Osteoblast (primary cell): ENCODE measurements around the gene PPIL6. TPM values are rescaled to one million over a fixed set of nuclear protein-coding genes. Genes with fewer than 3 reads are reported as not detected.
A peak's percentile ranks its signal among the peaks of the same experiment; 100 is the strongest.

ENCODE experiments used
- DNase-seq: peaks from one replicate; pipeline ENCODE4 v3.0.0; 2011; ENCODE audit warnings: low spot score, mixed read lengths; ENCODE audit not compliant: insufficient read length; ENCODE audit errors: missing footprints
- H2AFZ ChIP-seq: 2 replicates; pipeline ENCODE4 v1.6.0; 2011; ENCODE audit warnings: mild to moderate bottlenecking, low read length
- H3K27ac ChIP-seq: 2 replicates; pipeline ENCODE4 v1.5.1; 2011; ENCODE audit warnings: mild to moderate bottlenecking, low read depth, low read length, moderate library complexity
- H3K27me3 ChIP-seq: 2 replicates; pipeline ENCODE4 v1.6.0; 2012; ENCODE audit warnings: mild to moderate bottlenecking, control low read depth, inconsistent platforms, low read length, moderate library complexity; ENCODE audit not compliant: insufficient read depth
- H3K36me3 ChIP-seq: 2 replicates; pipeline ENCODE4 v1.5.1; 2011; ENCODE audit warnings: mild to moderate bottlenecking, low read length, control low read depth, moderate library complexity; ENCODE audit not compliant: insufficient read depth
- H3K4me1 ChIP-seq: 2 replicates; pipeline ENCODE4 v1.5.1; 2011; ENCODE audit warnings: mild to moderate bottlenecking, low read length, control low read depth, moderate library complexity; ENCODE audit not compliant: insufficient read depth
- H3K4me2 ChIP-seq: 2 replicates; pipeline ENCODE4 v1.6.0; 2011; ENCODE audit warnings: mild to moderate bottlenecking, low read length; ENCODE audit not compliant: insufficient read depth
- H3K4me3 ChIP-seq: fragments of 200-600 bp; sonication (generic); 3 replicates; pipeline ENCODE4 v1.5.1; 2012; ENCODE audit warnings: mild to moderate bottlenecking, low read length, inconsistent platforms; ENCODE audit not compliant: insufficient read depth
- H3K79me2 ChIP-seq: 2 replicates; pipeline ENCODE4 v1.6.0; 2012; ENCODE audit warnings: mild to moderate bottlenecking, low read length, control low read depth, inconsistent platforms; ENCODE audit not compliant: insufficient read depth
- H3K9me3 ChIP-seq: 2 replicates; pipeline ENCODE4 v1.5.1; 2011; ENCODE audit warnings: low read depth, low read length, control low read depth
- H4K20me1 ChIP-seq: 2 replicates; pipeline ENCODE4 v1.6.0; 2012; ENCODE audit warnings: mild to moderate bottlenecking, low read length, control low read depth; ENCODE audit not compliant: insufficient read depth
- total RNA-seq: library from RNA; depleted of rRNA; stranded (reverse); fragments of >200 nt; gene quantifications from 2 replicates; pipeline ENCODE4 v1.2.3, GENCODE V29; 2012
- TF ChIP-seq, protein P1 (sequence below): IDR thresholded peaks from 2 replicates; pipeline ENCODE4 v1.5.1; 2011; ENCODE audit warnings: mild to moderate bottlenecking, low read depth, low read length, moderate library complexity; ENCODE audit errors: extremely low read depth

PPIL6 gene
- total RNA-seq, 1 donor = 5.8 TPM

DNA sequence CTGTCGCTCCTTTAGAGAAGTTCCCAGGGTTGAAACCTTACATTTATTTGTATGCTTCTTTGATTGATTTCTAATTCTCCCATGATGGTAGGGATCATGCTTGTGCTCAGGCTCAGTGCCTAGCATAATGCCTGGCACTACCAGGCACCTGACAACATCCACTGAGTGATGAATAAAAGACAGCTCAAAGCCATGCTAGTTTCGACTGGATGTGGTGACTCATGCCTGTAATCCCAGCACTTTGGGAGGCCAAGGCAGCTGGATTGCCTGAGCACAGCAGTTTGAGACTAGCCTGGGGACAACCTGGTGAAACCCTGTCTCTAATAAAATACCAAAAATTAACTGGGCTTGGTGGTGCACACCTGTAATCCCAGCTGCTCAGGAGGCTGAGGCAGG is 46.5 kb downstream of the PPIL6 start:
- peaks cover 3% of the 10 kb centered on the region for H3K4me1 ChIP-seq
- H3K9me3 ChIP-seq = no peaks in the 10 kb centered on the region
- TF ChIP-seq, protein P1, sequence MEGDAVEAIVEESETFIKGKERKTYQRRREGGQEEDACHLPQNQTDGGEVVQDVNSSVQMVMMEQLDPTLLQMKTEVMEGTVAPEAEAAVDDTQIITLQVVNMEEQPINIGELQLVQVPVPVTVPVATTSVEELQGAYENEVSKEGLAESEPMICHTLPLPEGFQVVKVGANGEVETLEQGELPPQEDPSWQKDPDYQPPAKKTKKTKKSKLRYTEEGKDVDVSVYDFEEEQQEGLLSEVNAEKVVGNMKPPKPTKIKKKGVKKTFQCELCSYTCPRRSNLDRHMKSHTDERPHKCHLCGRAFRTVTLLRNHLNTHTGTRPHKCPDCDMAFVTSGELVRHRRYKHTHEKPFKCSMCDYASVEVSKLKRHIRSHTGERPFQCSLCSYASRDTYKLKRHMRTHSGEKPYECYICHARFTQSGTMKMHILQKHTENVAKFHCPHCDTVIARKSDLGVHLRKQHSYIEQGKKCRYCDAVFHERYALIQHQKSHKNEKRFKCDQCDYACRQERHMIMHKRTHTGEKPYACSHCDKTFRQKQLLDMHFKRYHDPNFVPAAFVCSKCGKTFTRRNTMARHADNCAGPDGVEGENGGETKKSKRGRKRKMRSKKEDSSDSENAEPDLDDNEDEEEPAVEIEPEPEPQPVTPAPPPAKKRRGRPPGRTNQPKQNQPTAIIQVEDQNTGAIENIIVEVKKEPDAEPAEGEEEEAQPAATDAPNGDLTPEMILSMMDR = no peak
- no peaks in the 10 kb centered on the region for H3K36me3 ChIP-seq
- H3K27me3 ChIP-seq = no peaks in the 10 kb centered on the region
- no peak overlapping the region for H2AFZ ChIP-seq
- no peaks in the 10 kb centered on the region for H3K79me2 ChIP-seq
- H3K4me3 ChIP-seq = no peak overlapping the region
- H3K4me2 ChIP-seq = no peak overlapping the region
- DNase-seq = peak; percentile 68
- no peak overlapping the region for H3K27ac ChIP-seq
- no peaks in the 10 kb centered on the region for H4K20me1 ChIP-seq

DNA sequence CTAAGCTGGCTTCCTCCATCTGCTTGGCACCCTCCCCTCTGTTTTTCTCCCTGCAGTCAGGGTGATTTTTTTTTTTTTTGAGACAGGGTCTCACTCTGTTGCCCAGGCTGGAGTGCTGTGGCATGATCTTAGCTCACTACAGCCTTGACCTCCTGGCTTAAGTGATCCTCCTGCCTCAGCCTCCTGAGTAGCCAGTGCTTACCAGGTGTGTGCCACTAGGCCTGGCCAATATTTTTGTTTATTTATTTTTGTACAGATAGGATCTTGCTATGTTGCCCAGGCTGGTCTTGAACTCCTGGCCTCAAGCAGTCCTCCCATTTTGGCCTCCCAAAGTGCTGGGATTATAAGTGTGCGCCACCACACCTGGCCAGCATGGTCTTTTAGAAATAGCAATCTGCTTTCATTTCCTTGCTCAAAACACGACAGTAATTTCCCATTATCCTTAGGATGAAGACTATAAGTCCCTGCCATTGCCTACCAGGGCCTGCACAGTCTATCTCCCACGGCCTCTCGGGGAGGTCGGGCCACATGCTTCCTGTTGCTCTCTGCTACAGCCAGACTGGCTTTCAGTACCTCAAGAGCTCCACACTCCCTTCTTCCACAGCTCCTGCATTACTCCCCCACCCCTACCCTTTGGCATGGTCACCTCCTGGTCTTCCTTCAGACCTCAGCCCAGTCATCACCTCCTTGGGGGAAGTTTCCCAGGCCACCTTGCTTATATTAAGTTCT is 47.1 kb downstream of the PPIL6 start:
- H3K27ac ChIP-seq = no peak overlapping the region
- H3K36me3 ChIP-seq = no peaks in the 10 kb centered on the region
- H3K4me1 ChIP-seq = peaks cover 3% of the 10 kb centered on the region
- no peaks in the 10 kb centered on the region for H4K20me1 ChIP-seq
- H3K4me2 ChIP-seq = no peak overlapping the region
- TF ChIP-seq, protein P1 = no peak
- no peak for DNase-seq
- H3K4me3 ChIP-seq = no peak overlapping the region
- no peaks in the 10 kb centered on the region for H3K27me3 ChIP-seq
- no peak overlapping the region for H2AFZ ChIP-seq
- no peaks in the 10 kb centered on the region for H3K9me3 ChIP-seq
- H3K79me2 ChIP-seq = no peaks in the 10 kb centered on the region

GRCh38 chr6:109389650-109390274 is 50.7 kb downstream of the PPIL6 start:
- H3K36me3 ChIP-seq = no peaks in the 10 kb centered on the region
- no peaks in the 10 kb centered on the region for H4K20me1 ChIP-seq
- H3K9me3 ChIP-seq = no peaks in the 10 kb centered on the region
- no peaks in the 10 kb centered on the region for H3K79me2 ChIP-seq
- H3K4me1 ChIP-seq = peaks cover 5% of the 10 kb centered on the region
- no peak overlapping the region for H3K4me3 ChIP-seq
- H3K4me2 ChIP-seq = peak overlapping the region; percentile 10
- no peak overlapping the region for H2AFZ ChIP-seq
- DNase-seq = peak; percentile 36
- H3K27ac ChIP-seq = no peak overlapping the region
- TF ChIP-seq, protein P1 = no peak
- H3K27me3 ChIP-seq = peaks cover 5% of the 10 kb centered on the region

DNA sequence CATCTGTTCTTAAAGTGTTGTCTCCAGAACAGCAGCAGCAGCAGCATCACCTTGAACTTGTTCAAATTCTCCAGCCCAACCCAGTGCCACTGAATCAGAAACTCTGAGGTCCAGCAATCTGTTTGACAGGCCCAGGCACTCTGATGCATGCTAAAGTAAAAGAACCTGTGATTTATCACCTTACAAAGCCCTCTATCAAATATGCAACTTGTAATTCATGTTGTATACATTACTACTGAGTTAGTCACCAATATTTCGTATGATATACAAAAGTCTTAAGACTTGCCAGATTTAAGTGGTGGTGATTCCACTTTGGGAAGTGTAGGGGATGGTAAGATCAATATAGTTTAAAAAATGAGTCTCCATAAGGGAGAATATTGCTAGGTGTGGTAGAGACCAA is 52.2 kb downstream of the PPIL6 start:
- no peak for DNase-seq
- no peak overlapping the region for H3K4me2 ChIP-seq
- no peak overlapping the region for H2AFZ ChIP-seq
- H3K27ac ChIP-seq = no peak overlapping the region
- H3K27me3 ChIP-seq = peaks cover 5% of the 10 kb centered on the region
- no peaks in the 10 kb centered on the region for H4K20me1 ChIP-seq
- H3K4me3 ChIP-seq = no peak overlapping the region
- TF ChIP-seq, protein P1 = no peak
- no peaks in the 10 kb centered on the region for H3K79me2 ChIP-seq
- no peaks in the 10 kb centered on the region for H3K9me3 ChIP-seq
- peaks cover 19% of the 10 kb centered on the region for H3K4me1 ChIP-seq
- no peaks in the 10 kb centered on the region for H3K36me3 ChIP-seq
